Lower lobe of right lung (tissue), 2 donors: ENCODE results near the gene RAB2B. TPM values are rescaled to one million over a fixed set of nuclear protein-coding genes. Genes with fewer than 3 reads are reported as not detected.

ENCODE experiments used
- ATAC-seq, 2 donors: fragments of 200-7000 bp; cut with Tn5 transposase; one replicate each; pipeline ENCODE4 v1.9.1; 2020 to 2022; ENCODE audit warnings: mild to moderate bottlenecking in 2 of 2, moderate library complexity in 2 of 2
- DNase-seq: peaks from one replicate; pipeline ENCODE4 v3.0.0-alpha.2; 2020
- H3K27ac ChIP-seq: fragments of 200-600 bp; one replicate; pipeline ENCODE4 v1.8.0; 2022
- H3K27me3 ChIP-seq: fragments of 200-600 bp; one replicate; pipeline ENCODE4 v1.8.0; 2022; ENCODE audit warnings: low read depth
- H3K36me3 ChIP-seq: fragments of 200-600 bp; one replicate; pipeline ENCODE4 v1.8.0; 2022; ENCODE audit warnings: mild to moderate bottlenecking
- H3K4me1 ChIP-seq: fragments of 200-600 bp; one replicate; pipeline ENCODE4 v1.8.0; 2022
- H3K4me3 ChIP-seq: fragments of 200-600 bp; one replicate; pipeline ENCODE4 v1.8.0; 2022; ENCODE audit warnings: mild to moderate bottlenecking
- H3K9me3 ChIP-seq: fragments of 200-600 bp; one replicate; pipeline ENCODE4 v1.8.0; 2022
- intact Hi-C: fragments of 100-400 bp; cut with DNase I; formaldehyde crosslinking; loops from one replicate; pipeline ENCODE4 v1.11.0; 2022
- total RNA-seq: library from RNA; stranded (reverse); fragmentation: NEBNext Ultra II Directional; extraction: Animal tissue kit (Norgen Biotek cat#: 25700); gene quantifications from one replicate; pipeline ENCODE4 v1.2.1, GENCODE V29; 2021
- TF ChIP-seq, protein P1 (sequence below): fragments of 200-600 bp; IDR thresholded peaks from one replicate; pipeline ENCODE4 v1.8.0; 2022; ENCODE audit warnings: antibody characterized with exemption, mild to moderate bottlenecking
- donor health status: DM: no; HTN: yes; CAD: no; lungs with severe emphysema.

RAB2B gene
- total RNA-seq, 1 donor from 2014 or later: 30.7 TPM

DNA sequence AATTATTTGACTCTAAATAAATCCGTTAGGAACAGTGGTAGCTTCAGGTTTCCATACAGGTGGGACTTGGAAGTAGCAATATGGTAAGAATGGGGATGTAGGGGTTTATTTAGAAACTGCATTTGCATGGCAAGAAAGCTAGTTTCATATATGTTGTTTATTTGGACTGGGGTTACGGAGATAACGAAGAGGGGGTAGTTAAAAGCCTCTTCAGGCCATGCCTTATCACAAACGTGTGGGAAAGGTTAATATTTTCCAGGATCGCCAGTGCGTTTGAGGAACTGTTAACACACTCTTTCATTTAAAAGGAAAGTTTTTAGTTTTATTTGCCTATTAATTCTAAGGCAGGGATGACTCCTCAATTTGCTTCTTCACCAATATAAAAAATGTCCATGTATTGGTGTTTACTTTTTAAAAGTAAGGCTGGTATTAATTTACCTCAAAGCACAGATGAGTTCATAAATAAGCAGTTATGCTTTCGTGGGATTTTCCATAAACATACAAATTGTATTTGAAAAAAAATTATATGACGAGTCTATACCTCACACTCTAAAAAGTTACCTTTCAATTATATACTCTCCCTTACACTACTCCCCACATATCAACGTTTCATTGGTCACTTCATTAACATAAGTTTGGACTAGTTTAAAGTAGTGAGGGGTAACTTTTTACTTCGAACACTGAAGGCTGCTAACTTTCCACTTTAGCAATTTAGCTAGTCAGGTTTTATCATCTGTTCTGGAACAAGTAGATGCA is 814 bp downstream of the RAB2B start:
- peak overlapping the region; percentile 87 for H3K27ac ChIP-seq
- peak overlapping the region; percentile 80 for H3K4me3 ChIP-seq
- peaks cover 34% of the 10 kb centered on the region for H3K36me3 ChIP-seq
- TF ChIP-seq, protein P1, sequence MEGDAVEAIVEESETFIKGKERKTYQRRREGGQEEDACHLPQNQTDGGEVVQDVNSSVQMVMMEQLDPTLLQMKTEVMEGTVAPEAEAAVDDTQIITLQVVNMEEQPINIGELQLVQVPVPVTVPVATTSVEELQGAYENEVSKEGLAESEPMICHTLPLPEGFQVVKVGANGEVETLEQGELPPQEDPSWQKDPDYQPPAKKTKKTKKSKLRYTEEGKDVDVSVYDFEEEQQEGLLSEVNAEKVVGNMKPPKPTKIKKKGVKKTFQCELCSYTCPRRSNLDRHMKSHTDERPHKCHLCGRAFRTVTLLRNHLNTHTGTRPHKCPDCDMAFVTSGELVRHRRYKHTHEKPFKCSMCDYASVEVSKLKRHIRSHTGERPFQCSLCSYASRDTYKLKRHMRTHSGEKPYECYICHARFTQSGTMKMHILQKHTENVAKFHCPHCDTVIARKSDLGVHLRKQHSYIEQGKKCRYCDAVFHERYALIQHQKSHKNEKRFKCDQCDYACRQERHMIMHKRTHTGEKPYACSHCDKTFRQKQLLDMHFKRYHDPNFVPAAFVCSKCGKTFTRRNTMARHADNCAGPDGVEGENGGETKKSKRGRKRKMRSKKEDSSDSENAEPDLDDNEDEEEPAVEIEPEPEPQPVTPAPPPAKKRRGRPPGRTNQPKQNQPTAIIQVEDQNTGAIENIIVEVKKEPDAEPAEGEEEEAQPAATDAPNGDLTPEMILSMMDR: no peak
- H3K9me3 ChIP-seq: no peaks in the 10 kb centered on the region
- no peaks in the 10 kb centered on the region for H3K27me3 ChIP-seq
- peaks cover 29% of the 10 kb centered on the region for H3K4me1 ChIP-seq
- intact Hi-C loops: no loop called here
- no peak for DNase-seq
- peak; percentile 19 to 42 for ATAC-seq

DNA sequence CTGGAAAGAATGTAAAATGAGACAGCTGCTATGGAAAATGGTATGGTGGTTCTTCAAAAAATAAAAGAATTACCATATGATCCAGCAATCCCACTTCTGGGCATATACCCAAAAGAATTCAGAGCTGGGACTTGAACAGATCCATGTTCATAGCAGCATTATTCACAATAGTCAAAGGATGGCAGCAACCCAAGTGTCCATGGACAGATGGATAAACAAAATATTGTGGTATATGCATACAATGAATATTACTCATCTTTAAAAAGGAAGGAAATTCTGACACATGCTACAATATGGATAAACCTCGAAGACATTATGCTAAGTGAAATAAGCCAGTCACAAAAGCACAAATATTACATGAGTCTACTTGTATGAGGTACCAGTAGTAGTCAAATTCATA is 9.1 kb downstream of the RAB2B start:
- H3K9me3 ChIP-seq: no peaks in the 10 kb centered on the region
- no peak overlapping the region for H3K4me3 ChIP-seq
- TF ChIP-seq, protein P1: no peak
- H3K4me1 ChIP-seq: no peaks in the 10 kb centered on the region
- intact Hi-C loops: no loop called here
- no peak for DNase-seq
- no peak overlapping the region for H3K27ac ChIP-seq
- H3K36me3 ChIP-seq: peaks cover 66% of the 10 kb centered on the region
- no peaks in the 10 kb centered on the region for H3K27me3 ChIP-seq
- no peak for ATAC-seq

DNA sequence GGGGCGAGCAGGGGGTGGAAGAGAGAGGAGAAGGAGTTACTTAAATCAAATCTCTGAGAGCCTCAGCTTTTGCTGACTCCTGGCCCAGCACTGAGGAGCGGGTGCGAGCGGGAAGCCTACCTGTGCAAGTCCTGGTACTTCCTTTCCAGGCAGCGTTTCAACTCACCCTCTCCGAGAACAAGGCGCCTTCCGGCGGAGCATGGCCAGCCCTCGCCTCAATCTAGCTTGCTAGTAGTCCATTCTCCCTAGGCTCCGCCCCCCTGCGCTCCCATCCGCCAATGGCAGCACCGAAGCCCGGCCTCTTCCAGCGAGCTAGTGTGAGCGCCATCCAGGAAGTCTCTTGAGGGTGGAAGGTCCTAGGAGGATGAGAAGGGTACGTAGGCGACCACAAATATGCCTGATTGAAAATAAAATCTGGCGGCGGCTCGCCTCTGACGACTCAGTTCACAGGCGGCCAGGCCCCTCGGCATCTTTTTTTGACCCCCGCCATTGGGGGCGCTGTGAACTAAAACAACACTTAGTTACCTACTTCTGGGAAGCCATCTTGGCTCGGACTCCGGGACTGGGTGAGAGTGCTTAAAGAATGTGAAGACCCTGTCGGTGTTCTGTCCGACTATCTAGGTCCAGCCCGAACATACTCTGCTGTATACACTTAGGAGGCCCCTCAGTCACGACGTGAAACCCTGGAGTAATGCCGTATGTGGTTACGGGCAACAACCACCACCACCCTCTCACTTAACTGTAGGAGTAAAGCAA is 20.7 kb downstream of the RAB2B start, which contains the start of gene CHD8:
Gene CHD8 (minus strand): TSS at position 212 of the 756 bp plus-strand sequence. CDS start 24,480 bp downstream, outside the sequence.
- H3K9me3 ChIP-seq: no peaks in the 10 kb centered on the region
- H3K4me3 ChIP-seq: peak within 1 kb of the TSS; percentile 72
- TF ChIP-seq, protein P1: peak; percentile 72
- no peaks in the 10 kb centered on the region for H3K27me3 ChIP-seq
- peaks cover 26% of the 10 kb centered on the region for H3K36me3 ChIP-seq
- H3K4me1 ChIP-seq: peaks cover 33% of the 10 kb centered on the region
- DNase-seq: peak; percentile 100
- intact Hi-C loops: no loop called here
- peak within 1 kb of the TSS; percentile 93 for H3K27ac ChIP-seq
- peak; percentile 100 for ATAC-seq

DNA sequence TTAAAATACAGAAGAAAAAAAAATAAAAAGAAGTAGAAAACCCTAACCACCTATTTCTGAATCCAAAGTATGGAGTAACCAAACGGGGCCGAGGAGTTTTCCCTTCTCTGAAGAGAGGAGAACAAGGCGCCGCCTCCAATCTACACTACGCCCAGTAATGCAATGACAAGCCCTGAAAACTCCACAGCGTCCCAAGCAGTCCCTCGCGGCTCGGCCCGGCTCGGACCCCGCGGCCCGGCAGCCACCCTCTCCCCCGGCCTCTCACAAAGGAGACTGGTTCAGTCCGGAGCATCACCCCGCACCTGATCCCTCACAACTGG is 21.2 kb downstream of the RAB2B start:
- peak overlapping the region; percentile 72 for H3K4me3 ChIP-seq
- peak overlapping the region; percentile 93 for H3K27ac ChIP-seq
- intact Hi-C loops: no loop called here
- H3K27me3 ChIP-seq: no peaks in the 10 kb centered on the region
- TF ChIP-seq, protein P1: no peak
- H3K4me1 ChIP-seq: peaks cover 39% of the 10 kb centered on the region
- H3K9me3 ChIP-seq: no peaks in the 10 kb centered on the region
- peaks cover 21% of the 10 kb centered on the region for H3K36me3 ChIP-seq
- DNase-seq (no peak), ATAC-seq (peak; percentile 61 to 64)

DNA sequence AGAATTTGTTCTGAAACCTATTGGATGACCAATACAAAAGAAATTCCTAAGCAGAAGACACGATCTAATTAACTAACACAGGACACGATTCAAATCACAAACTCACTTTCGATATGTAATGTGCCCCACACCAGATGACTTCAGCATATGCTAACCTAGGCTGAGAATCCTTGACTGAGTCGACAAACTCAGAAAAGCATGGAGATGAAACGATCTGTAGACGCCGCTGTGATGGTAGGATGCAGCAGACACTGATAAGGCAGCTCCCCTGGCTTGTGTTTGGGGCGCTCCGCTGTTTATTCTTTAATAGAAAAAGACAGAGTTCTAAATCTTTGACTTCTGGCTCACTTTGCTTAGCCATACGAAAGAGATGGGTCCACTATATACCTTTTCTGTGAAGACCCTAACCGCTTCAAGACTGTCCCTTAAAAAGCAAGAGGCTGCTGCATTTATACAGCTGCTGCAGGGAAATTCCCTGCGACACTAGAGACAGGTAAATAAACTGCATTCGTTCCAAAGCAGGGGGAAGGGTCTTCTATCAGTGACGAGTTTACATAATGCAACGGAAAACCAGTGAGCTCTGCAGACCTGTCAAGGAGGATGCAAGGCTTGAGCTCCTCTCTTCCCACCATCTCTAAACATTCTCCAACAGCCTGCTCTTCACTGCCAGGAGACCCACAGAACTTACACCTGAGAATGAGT is 21.8 kb downstream of the RAB2B start:
- H3K27me3 ChIP-seq: no peaks in the 10 kb centered on the region
- no peak for ATAC-seq
- TF ChIP-seq, protein P1: no peak
- peaks cover 16% of the 10 kb centered on the region for H3K36me3 ChIP-seq
- DNase-seq: no peak
- intact Hi-C loops: no loop called here
- peak overlapping the region; percentile 72 for H3K4me3 ChIP-seq
- H3K4me1 ChIP-seq: peaks cover 44% of the 10 kb centered on the region
- peak overlapping the region; percentile 93 for H3K27ac ChIP-seq
- no peaks in the 10 kb centered on the region for H3K9me3 ChIP-seq
